MM.1S (cell line): ENCODE measurements around the gene CLCA4.

ENCODE experiments used
- DNase-seq: peaks from one replicate; pipeline ENCODE4 v3.0.0-alpha.2; 2015
- H2AFZ ChIP-seq: fragments of 300-600 bp; sonication (generic); 2 replicates; pipeline ENCODE4 v1.6.0; 2016; ENCODE audit warnings: antibody characterized with exemption, low read length
- H3F3A ChIP-seq: fragments of 300-600 bp; sonication (generic); 2 replicates; pipeline ENCODE4 v1.6.1; 2016; ENCODE audit warnings: mild to moderate bottlenecking, antibody characterized with exemption, low read length, moderate library complexity, mixed read lengths; ENCODE audit not compliant: insufficient read depth
- H3K27ac ChIP-seq: fragments of 300-600 bp; sonication (generic); 2 replicates; pipeline ENCODE4 v1.5.1; 2016; ENCODE audit warnings: mild to moderate bottlenecking, low read length
- H3K27me3 ChIP-seq: fragments of 300-600 bp; sonication (generic); replicated peaks from 2 replicates; pipeline ENCODE4 v1.6.0; 2016; ENCODE audit warnings: low read length; ENCODE audit not compliant: insufficient read depth
- H3K36me3 ChIP-seq: fragments of 300-600 bp; sonication (generic); replicated peaks from 2 replicates; pipeline ENCODE4 v1.6.1; 2016; ENCODE audit warnings: mild to moderate bottlenecking, low read length, mixed read lengths; ENCODE audit not compliant: insufficient read depth
- H3K4me1 ChIP-seq: fragments of 300-600 bp; sonication (generic); 2 replicates; pipeline ENCODE4 v1.6.1; 2016; ENCODE audit warnings: low read length, mixed read lengths
- H3K4me2 ChIP-seq: fragments of 300-600 bp; sonication (generic); 2 replicates; pipeline ENCODE4 v1.6.0; 2016; ENCODE audit warnings: low read depth, low read length
- H3K4me3 ChIP-seq: fragments of 300-600 bp; sonication (generic); 2 replicates; pipeline ENCODE4 v1.5.1; 2016; ENCODE audit warnings: low read length, mixed read lengths
- H3K79me2 ChIP-seq: fragments of 300-600 bp; sonication (generic); 2 replicates; pipeline ENCODE4 v1.6.1; 2016; ENCODE audit warnings: mixed run types, low read length, mixed read lengths
- H3K9ac ChIP-seq: fragments of 300-600 bp; sonication (generic); 2 replicates; pipeline ENCODE4 v1.6.1; 2016; ENCODE audit warnings: low read length, mixed read lengths
- H3K9me2 ChIP-seq: fragments of 300-600 bp; sonication (generic); replicated peaks from 2 replicates; pipeline ENCODE4 v1.6.1; 2016; ENCODE audit warnings: mild to moderate bottlenecking, low read length, mixed read lengths; ENCODE audit not compliant: insufficient read depth
- H3K9me3 ChIP-seq: fragments of 300-600 bp; sonication (generic); replicated peaks from 2 replicates; pipeline ENCODE4 v1.6.1; 2016; ENCODE audit warnings: mild to moderate bottlenecking, low read length, mixed read lengths; ENCODE audit not compliant: insufficient read depth
- H4K20me1 ChIP-seq: fragments of 300-600 bp; sonication (generic); 2 replicates; pipeline ENCODE4 v1.6.1; 2016; ENCODE audit warnings: mild to moderate bottlenecking, low read length, moderate library complexity, mixed read lengths; ENCODE audit not compliant: insufficient read depth
- CTCF ChIP-seq: fragments of 300-600 bp; sonication (generic); IDR thresholded peaks from 2 replicates; pipeline ENCODE4 v1.5.1; 2016; ENCODE audit warnings: antibody characterized with exemption, low read length, mixed read lengths
- EZH2 ChIP-seq: fragments of 300-600 bp; sonication (generic); optimal IDR thresholded peaks from 2 replicates; pipeline ENCODE3; 2017; ENCODE audit warnings: low read depth, mild to moderate bottlenecking, antibody characterized with exemption, low read length, mixed read lengths
- EZH2phosphoT487 ChIP-seq: fragments of 300-600 bp; sonication (generic); IDR thresholded peaks from 2 replicates; pipeline ENCODE4 v1.6.1; 2018; ENCODE audit warnings: antibody characterized with exemption, low read length

Gene CLCA4

GRCh38 chr1:86546787-86547221 is at the start of gene CLCA4:
TSS of gene CLCA4 (plus strand) at chr1:86547078. CDS start at chr1:86547120, 42 bp downstream.
- Histone ChIP-seq H3K9me2 (no peaks in the 10 kb centered on the region), H3K9ac (no peak within 1 kb of the TSS), H3K27me3 (no peaks in the 10 kb centered on the region), H3F3A (no peaks in the 10 kb centered on the region), H3K27ac (no peak within 1 kb of the TSS), H3K4me3 (no peak within 1 kb of the TSS), H3K9me3 (no peaks in the 10 kb centered on the region), H3K79me2 (no peaks in the 10 kb centered on the region), H3K4me2 (no peak within 1 kb of the TSS), H3K36me3 (no peaks in the 10 kb centered on the region), H4K20me1 (no peaks in the 10 kb centered on the region), H2AFZ (no peak within 1 kb of the TSS), H3K4me1 (no peaks in the 10 kb centered on the region)
- TF ChIP-seq CTCF (no peak), EZH2phosphoT487 (no peak), EZH2 (no peak)
- DNase-seq: no peak

- H3K27ac ChIP-seq: no peak overlapping the region
- no peaks in the 10 kb centered on the region for H3K36me3 ChIP-seq
- TF ChIP-seq EZH2phosphoT487: no peak
- TF ChIP-seq CTCF: no peak
- no peaks in the 10 kb centered on the region for H3K79me2 ChIP-seq
- H3K4me3 ChIP-seq: no peak overlapping the region
- H3K4me2 ChIP-seq: no peak overlapping the region
- no peaks in the 10 kb centered on the region for H3K9me3 ChIP-seq
- DNase-seq: no peak
- no peaks in the 10 kb centered on the region for H3K9me2 ChIP-seq
- H4K20me1 ChIP-seq: no peaks in the 10 kb centered on the region
- peaks cover 3% of the 10 kb centered on the region; the same call in 1 of the 2 replicates for H3F3A ChIP-seq
- no peaks in the 10 kb centered on the region for H3K4me1 ChIP-seq
- H3K27me3 ChIP-seq: peaks cover 8% of the 10 kb centered on the region; the same call in 1 of the 2 replicates
- no peak overlapping the region for H2AFZ ChIP-seq
- H3K9ac ChIP-seq: no peak overlapping the region
These were observed 48.6 kb upstream of the CLCA4 start for GRCh38 chr1:86498281-86498680.

GRCh38 chr1:86499987-86500593 is 46.8 kb upstream of the CLCA4 start:
- Histone ChIP-seq H3K36me3 (no peaks in the 10 kb centered on the region), H3K79me2 (no peaks in the 10 kb centered on the region), H3K9me3 (no peaks in the 10 kb centered on the region), H4K20me1 (no peaks in the 10 kb centered on the region), H3K27ac (no peak overlapping the region), H2AFZ (no peak overlapping the region), H3K4me3 (no peak overlapping the region), H3K9ac (no peak overlapping the region), H3K27me3 (peaks cover 8% of the 10 kb centered on the region; the same call in 1 of the 2 replicates), H3F3A (peaks cover 3% of the 10 kb centered on the region; the same call in 1 of the 2 replicates), H3K4me1 (no peaks in the 10 kb centered on the region), H3K4me2 (no peak overlapping the region), H3K9me2 (no peaks in the 10 kb centered on the region)
- DNase-seq: peak; percentile 84
- TF ChIP-seq EZH2: no peak
- peak; percentile 99 for TF ChIP-seq CTCF
- TF ChIP-seq EZH2phosphoT487: no peak
